T-helper 1 cell treated with Interleukin-12 subunit alpha and Interleukin-12 subunit beta and Interleukin-4 antibody, amounts not matched to agents 30 μg/mL and 1 μg/mL, for 36 hours (primary cell): ENCODE measurements around the gene RPS21.

Source experiments
- H3K27ac Mint-ChIP-seq: one replicate; pipeline ENCODE4 v1.8.0; 2021; ENCODE audit warnings: mild to moderate bottlenecking, mixed read lengths
- H3K27me3 Mint-ChIP-seq: one replicate; pipeline ENCODE4 v1.8.0; 2021; ENCODE audit warnings: low read depth, mixed read lengths
- H3K36me3 Mint-ChIP-seq: one replicate; pipeline ENCODE4 v1.8.0; 2021; ENCODE audit warnings: low read depth, mixed read lengths
- H3K4me1 Mint-ChIP-seq: one replicate; pipeline ENCODE4 v1.8.0; 2021; ENCODE audit warnings: low read depth, mixed read lengths
- H3K4me3 Mint-ChIP-seq: one replicate; pipeline ENCODE4 v1.8.0; 2021; ENCODE audit warnings: mild to moderate bottlenecking, moderate library complexity, mixed read lengths
- H3K9me3 Mint-ChIP-seq: one replicate; pipeline ENCODE4 v1.8.0; 2021; ENCODE audit warnings: mixed read lengths

The RPS21 gene

GRCh38 chr20:62376112-62377063, 10.5 kb upstream of the RPS21 start:
- no peak overlapping the region for H3K27ac Mint-ChIP-seq
- H3K9me3 Mint-ChIP-seq, result no peaks in the 10 kb centered on the region
- H3K36me3 Mint-ChIP-seq, result no peaks in the 10 kb centered on the region
- H3K4me3 Mint-ChIP-seq, result no peak overlapping the region
- H3K4me1 Mint-ChIP-seq, result no peaks in the 10 kb centered on the region
- H3K27me3 Mint-ChIP-seq, result peaks cover 5% of the 10 kb centered on the region

- Mint-ChIP-seq H3K36me3 (peaks cover 4% of the 10 kb centered on the region), H3K4me1 (peaks cover 1% of the 10 kb centered on the region), H3K9me3 (peaks cover 4% of the 10 kb centered on the region), H3K27me3 (peaks cover 5% of the 10 kb centered on the region), H3K4me3 (no peak overlapping the region), H3K27ac (no peak overlapping the region)
These were observed 9.8 kb upstream of the RPS21 start for GRCh38 chr20:62377064-62377461.

DNA sequence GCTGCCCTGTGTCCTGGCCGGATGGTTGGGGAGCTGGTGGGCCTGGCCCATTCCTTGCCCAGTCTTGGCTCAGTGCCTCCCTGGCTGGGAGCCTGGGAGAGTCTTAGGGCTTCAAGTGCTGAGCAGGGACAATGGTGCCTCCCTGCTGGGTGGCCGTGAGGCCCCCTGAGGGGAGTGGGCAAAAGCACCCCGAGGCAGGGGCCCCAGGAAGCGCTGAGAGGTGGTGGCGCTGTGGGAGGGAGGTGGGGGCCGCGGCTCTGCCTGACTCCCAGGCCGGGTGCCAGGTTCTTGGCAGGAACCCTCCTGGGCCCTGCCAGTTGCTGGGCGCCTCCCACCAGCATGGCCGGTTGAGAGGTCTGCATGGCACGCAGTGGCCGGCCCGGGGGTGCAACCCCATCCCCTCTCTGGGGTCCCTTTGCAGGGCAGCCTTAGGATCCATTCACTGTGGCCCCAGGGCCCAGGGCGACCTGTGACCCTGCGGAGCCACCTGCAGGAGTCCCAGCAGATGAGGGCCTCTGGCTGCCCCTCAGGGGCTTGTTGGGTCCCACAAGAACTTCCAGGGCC, 9.2 kb upstream of the RPS21 start:
- Mint-ChIP-seq H3K27ac (no peak overlapping the region), H3K36me3 (peaks cover 8% of the 10 kb centered on the region), H3K27me3 (peaks cover 5% of the 10 kb centered on the region), H3K4me3 (no peak overlapping the region), H3K4me1 (peaks cover 4% of the 10 kb centered on the region), H3K9me3 (peaks cover 5% of the 10 kb centered on the region)

DNA sequence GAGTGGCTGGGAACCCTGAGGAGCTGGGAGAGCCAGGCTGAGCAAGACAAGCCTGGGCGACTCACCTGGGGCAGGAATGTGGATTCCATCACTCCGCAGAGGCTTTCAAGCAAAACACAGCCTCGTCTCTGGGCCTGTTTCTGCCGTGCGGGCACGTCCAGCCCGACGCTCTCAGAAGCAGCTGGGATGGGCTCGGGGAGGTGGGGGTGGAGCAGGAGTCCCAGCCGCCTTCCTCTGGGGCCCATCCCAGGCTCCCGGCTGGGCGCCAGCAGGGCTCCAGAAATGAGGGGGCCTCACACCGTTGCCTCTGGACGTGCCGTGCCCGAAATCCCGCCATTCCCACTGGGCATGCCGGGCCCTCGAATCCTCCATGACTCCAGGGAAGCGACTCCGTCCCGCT, 8.7 kb upstream of the RPS21 start:
- no peak overlapping the region for H3K27ac Mint-ChIP-seq
- peaks cover 5% of the 10 kb centered on the region for H3K9me3 Mint-ChIP-seq
- H3K4me3 Mint-ChIP-seq, result no peak overlapping the region
- no peaks in the 10 kb centered on the region for H3K27me3 Mint-ChIP-seq
- peaks cover 10% of the 10 kb centered on the region for H3K36me3 Mint-ChIP-seq
- H3K4me1 Mint-ChIP-seq, result peaks cover 6% of the 10 kb centered on the region

- Mint-ChIP-seq H3K27me3 (no peaks in the 10 kb centered on the region), H3K9me3 (peaks cover 5% of the 10 kb centered on the region), H3K36me3 (peaks cover 14% of the 10 kb centered on the region), H3K4me1 (peaks cover 22% of the 10 kb centered on the region), H3K27ac (no peak overlapping the region), H3K4me3 (no peak overlapping the region)
These were observed 5.6 kb upstream of the RPS21 start for GRCh38 chr20:62381202-62381797.

- Mint-ChIP-seq H3K9me3 (peaks cover 5% of the 10 kb centered on the region), H3K36me3 (peaks cover 14% of the 10 kb centered on the region), H3K27me3 (no peaks in the 10 kb centered on the region), H3K27ac (no peak overlapping the region), H3K4me1 (peaks cover 22% of the 10 kb centered on the region), H3K4me3 (no peak overlapping the region)
These were observed 5.1 kb upstream of the RPS21 start for GRCh38 chr20:62381842-62382241.

- Mint-ChIP-seq H3K27ac (peak overlapping the region; percentile 69), H3K4me3 (no peak overlapping the region), H3K27me3 (no peaks in the 10 kb centered on the region), H3K36me3 (peaks cover 16% of the 10 kb centered on the region), H3K9me3 (peaks cover 5% of the 10 kb centered on the region), H3K4me1 (peaks cover 22% of the 10 kb centered on the region)
These were observed 4.4 kb upstream of the RPS21 start for GRCh38 chr20:62382306-62383198.

DNA sequence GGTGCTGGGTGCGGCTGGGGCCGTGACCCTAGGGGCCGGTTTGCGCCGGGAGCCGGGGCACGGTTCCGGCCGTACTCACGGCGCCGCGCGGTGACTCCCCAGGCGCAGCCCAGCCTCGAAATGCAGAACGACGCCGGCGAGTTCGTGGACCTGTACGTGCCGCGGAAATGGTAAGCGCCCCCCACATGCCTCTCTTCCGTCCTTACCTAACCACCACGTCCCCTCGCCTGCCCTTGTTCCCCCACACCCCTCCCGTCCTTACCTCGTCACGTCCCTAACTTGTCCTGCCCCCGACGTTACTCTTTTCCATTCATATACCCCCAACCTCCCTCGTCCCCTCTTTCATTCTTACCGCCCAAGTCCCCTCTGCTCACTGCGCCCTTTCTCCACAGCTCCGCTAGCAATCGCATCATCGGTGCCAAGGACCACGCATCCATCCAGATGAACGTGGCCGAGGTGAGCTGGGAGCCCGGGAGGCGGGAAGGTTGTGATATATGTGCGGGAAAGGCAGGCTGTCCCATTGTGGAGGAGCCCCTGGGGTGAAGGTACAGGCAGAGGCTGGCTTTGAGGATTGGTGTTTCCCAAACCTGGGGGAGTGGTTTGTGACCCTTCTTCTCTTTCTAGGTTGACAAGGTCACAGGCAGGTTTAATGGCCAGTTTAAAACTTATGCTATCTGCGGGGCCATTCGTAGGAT, 463 bp downstream of the RPS21 start:
- no peaks in the 10 kb centered on the region for H3K9me3 Mint-ChIP-seq
- H3K4me1 Mint-ChIP-seq, result peaks cover 38% of the 10 kb centered on the region
- peaks cover 28% of the 10 kb centered on the region for H3K36me3 Mint-ChIP-seq
- no peaks in the 10 kb centered on the region for H3K27me3 Mint-ChIP-seq
- peak overlapping the region; percentile 85 for H3K27ac Mint-ChIP-seq
- peak overlapping the region; percentile 94 for H3K4me3 Mint-ChIP-seq

DNA sequence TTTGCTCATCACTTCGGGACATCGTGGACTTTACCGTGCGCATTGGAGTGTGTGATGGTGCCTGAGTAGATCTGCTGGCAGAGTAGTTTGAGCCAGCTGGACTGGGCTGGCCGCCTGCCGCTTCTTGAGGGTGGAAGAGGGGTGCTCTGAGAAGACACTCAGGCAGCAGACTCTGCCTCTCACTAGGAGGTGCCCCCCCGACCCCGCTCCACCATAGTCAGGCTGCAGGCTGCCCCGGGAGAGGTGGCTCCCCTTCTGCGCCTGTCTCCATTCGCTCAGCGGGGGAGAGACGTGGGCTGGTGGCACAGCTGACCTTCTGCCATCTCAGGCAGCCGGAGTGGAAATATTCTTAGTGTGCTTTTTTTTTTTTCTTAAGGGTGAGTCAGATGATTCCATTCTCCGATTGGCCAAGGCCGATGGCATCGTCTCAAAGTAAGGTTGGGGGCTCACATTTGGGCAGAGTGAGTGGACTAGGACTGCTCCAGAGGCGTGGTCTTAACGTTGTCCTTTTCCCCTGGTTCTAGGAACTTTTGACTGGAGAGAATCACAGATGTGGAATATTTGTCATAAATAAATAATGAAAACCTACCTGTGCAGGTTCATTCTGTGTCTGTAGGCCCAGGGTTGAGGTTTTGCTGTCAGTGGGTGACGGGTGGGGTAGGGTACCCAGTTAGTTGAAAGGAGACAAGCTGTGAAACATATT, 1.2 kb downstream of the RPS21 start:
- H3K9me3 Mint-ChIP-seq, result no peaks in the 10 kb centered on the region
- H3K4me1 Mint-ChIP-seq, result peaks cover 33% of the 10 kb centered on the region
- no peaks in the 10 kb centered on the region for H3K27me3 Mint-ChIP-seq
- peaks cover 24% of the 10 kb centered on the region for H3K36me3 Mint-ChIP-seq
- H3K4me3 Mint-ChIP-seq, result peak overlapping the region; percentile 94
- H3K27ac Mint-ChIP-seq, result peak overlapping the region; percentile 85

DNA sequence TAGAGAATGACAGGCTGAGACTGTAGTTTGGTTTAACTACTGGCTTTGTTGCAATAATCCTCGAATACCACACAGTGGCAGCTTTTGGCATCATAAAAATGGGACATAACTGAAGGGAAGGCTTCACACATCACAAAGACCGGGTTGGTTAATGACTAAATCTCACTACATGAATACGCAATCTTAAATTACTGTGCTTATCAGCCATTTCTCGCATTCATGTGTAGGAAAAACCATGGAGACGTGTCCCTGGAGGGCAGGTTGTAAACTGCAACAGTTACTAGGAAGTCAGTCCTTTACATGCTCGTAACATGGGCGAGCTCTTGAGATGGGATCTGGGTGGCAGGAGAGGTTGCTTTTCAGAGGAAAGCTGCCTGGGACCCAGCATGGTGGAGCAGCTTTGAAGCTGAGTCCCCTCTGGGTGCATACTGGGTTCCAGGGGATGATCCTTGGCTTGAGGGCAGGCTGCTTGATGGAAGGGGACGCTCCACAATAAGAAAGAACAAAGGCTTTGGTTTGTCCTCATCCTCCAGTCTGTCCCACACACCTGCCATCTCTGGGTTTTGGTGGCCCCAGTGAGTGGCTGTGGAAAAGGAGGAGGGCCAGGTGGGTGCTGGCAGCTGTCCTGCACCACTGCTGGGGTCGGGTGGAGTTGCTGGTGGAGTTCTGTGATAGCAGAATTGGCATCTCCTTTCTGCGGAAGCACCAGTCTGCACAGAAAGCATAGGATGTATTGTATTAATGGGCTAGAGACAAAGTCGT, 2.1 kb downstream of the RPS21 start:
- Mint-ChIP-seq H3K27me3 (no peaks in the 10 kb centered on the region), H3K4me1 (peaks cover 30% of the 10 kb centered on the region), H3K4me3 (peak overlapping the region; percentile 34), H3K27ac (peak overlapping the region; percentile 36), H3K9me3 (no peaks in the 10 kb centered on the region), H3K36me3 (peaks cover 24% of the 10 kb centered on the region)

- Mint-ChIP-seq H3K4me3 (no peak overlapping the region), H3K27ac (no peak overlapping the region), H3K4me1 (peaks cover 30% of the 10 kb centered on the region), H3K9me3 (no peaks in the 10 kb centered on the region), H3K36me3 (peaks cover 26% of the 10 kb centered on the region), H3K27me3 (no peaks in the 10 kb centered on the region)
These were observed 2.7 kb downstream of the RPS21 start for GRCh38 chr20:62389601-62390087.

GRCh38 chr20:62390317-62391164, 3.6 kb downstream of the RPS21 start:
- Mint-ChIP-seq H3K4me1 (peaks cover 24% of the 10 kb centered on the region), H3K27ac (no peak overlapping the region), H3K27me3 (no peaks in the 10 kb centered on the region), H3K36me3 (peaks cover 26% of the 10 kb centered on the region), H3K4me3 (no peak overlapping the region), H3K9me3 (no peaks in the 10 kb centered on the region)
